ENCODE measurements around the gene MAP2K5.

DNA sequence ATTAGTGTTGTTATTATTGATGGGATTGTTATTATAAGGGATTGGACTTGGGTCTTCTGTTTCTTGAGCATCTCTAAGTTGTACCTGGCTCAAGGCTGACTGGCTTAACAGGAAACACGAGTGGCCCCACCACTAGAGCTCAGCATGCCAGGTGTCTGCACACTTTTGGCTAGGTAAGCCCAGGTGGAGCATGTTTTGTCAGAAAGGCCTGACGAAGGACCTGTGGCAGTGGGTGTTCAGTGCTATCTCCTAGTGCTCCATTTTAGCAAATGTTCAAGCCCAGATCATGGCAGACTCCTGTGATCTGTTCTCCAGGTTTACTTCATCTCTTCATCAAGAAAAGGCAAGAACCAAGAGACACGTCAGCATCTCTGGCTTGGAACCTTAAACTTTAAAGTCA is 3.4 kb downstream of the MAP2K5 start:
- TF ChIP-seq, protein P1, sequence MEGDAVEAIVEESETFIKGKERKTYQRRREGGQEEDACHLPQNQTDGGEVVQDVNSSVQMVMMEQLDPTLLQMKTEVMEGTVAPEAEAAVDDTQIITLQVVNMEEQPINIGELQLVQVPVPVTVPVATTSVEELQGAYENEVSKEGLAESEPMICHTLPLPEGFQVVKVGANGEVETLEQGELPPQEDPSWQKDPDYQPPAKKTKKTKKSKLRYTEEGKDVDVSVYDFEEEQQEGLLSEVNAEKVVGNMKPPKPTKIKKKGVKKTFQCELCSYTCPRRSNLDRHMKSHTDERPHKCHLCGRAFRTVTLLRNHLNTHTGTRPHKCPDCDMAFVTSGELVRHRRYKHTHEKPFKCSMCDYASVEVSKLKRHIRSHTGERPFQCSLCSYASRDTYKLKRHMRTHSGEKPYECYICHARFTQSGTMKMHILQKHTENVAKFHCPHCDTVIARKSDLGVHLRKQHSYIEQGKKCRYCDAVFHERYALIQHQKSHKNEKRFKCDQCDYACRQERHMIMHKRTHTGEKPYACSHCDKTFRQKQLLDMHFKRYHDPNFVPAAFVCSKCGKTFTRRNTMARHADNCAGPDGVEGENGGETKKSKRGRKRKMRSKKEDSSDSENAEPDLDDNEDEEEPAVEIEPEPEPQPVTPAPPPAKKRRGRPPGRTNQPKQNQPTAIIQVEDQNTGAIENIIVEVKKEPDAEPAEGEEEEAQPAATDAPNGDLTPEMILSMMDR (IDR thresholded peaks at IDR 0.05) = no peak
- TF ChIP-seq POLR2A (IDR thresholded peaks at IDR 0.05) (no peak), POLR2AphosphoS5 (IDR thresholded peaks at IDR 0.05) (no peak), EP300 (IDR thresholded peaks at IDR 0.05) (no peak)
